OCI-LY7 (cell line): ENCODE results near the gene SKOR2. TPM values are rescaled to one million over a fixed set of nuclear protein-coding genes. Genes with fewer than 3 reads are reported as not detected.
"Not testable (repeated sequence)": the region's sequence is repeated elsewhere in the genome, so short reads cannot be mapped to it uniquely, and the experiment has no call there.

Experiments used
- BruUV-seq: library from RNA; stranded (reverse); fragments of 400-500 nt; replicated peaks from 2 replicates; lab custom pipeline; 2021; lab: Mats Ljungman, UMichigan
- CTCF ChIA-PET: fragments of 300-600 bp; sonication (Branson Sonifier 250); formaldehyde crosslinking; loops from one replicate; lab custom pipeline; 2022; ENCODE audit warnings: antibody characterized with exemption; ENCODE audit not compliant: unreplicated experiment; lab: Charles Lee
- POLR2A ChIA-PET: fragments of 300-600 bp; sonication (Branson Sonifier 250); formaldehyde crosslinking; loops from one replicate; lab custom pipeline; 2022; ENCODE audit warnings: antibody characterized with exemption; lab: Charles Lee
- DNase-seq: peaks from one replicate; pipeline ENCODE4 v3.0.0-alpha.2; 2015; ENCODE audit warnings: low spot score
- H2AFZ ChIP-seq: fragments of 200-600 bp; sonication (generic), shearing (Covaris generic); 2 replicates; pipeline ENCODE4 v1.6.1; 2014; ENCODE audit warnings: mild to moderate bottlenecking, antibody characterized with exemption, low read length, moderate library complexity
- H3K27ac ChIP-seq: fragments of 200-600 bp; sonication (generic); 2 replicates; pipeline ENCODE4 v1.5.1; 2014; ENCODE audit warnings: mixed run types, low read depth, mild to moderate bottlenecking, moderate library complexity, low read length, inconsistent platforms; ENCODE audit not compliant: poor library complexity, severe bottlenecking
- H3K36me3 ChIP-seq: fragments of 200-600 bp; sonication (generic); 2 replicates; pipeline ENCODE4 v1.6.1; 2014; ENCODE audit warnings: mild to moderate bottlenecking, antibody characterized with exemption, low read length, moderate library complexity, mixed read lengths; ENCODE audit not compliant: insufficient read depth
- H3K4me1 ChIP-seq: fragments of 200-600 bp; sonication (generic); 2 replicates; pipeline ENCODE4 v1.5.1; 2014; ENCODE audit warnings: mild to moderate bottlenecking, low read length; ENCODE audit not compliant: insufficient read depth, poor library complexity, severe bottlenecking
- H3K4me2 ChIP-seq: fragments of 200-600 bp; sonication (generic); 2 replicates; pipeline ENCODE4 v1.6.1; 2014; ENCODE audit warnings: mild to moderate bottlenecking, low read length
- H3K4me3 ChIP-seq: fragments of 200-600 bp; sonication (generic); 2 replicates; pipeline ENCODE4 v1.5.1; 2014; ENCODE audit warnings: mild to moderate bottlenecking, low read depth, low read length; ENCODE audit not compliant: poor library complexity, severe bottlenecking
- H3K79me2 ChIP-seq: fragments of 200-600 bp; sonication (generic); 2 replicates; pipeline ENCODE4 v1.6.1; 2016; ENCODE audit warnings: low read depth, mild to moderate bottlenecking, low read length, moderate library complexity, mixed read lengths; ENCODE audit not compliant: insufficient read depth
- H3K9me2 ChIP-seq: fragments of 200-600 bp; sonication (generic); 2 replicates; pipeline ENCODE4 v1.6.1; 2016; ENCODE audit warnings: mild to moderate bottlenecking, low read length, mixed read lengths; ENCODE audit not compliant: insufficient read depth
- H3K9me3 ChIP-seq: fragments of 200-600 bp; sonication (generic); 2 replicates; pipeline ENCODE4 v1.6.1; 2014; ENCODE audit warnings: mild to moderate bottlenecking, mixed run types, low read length, mixed read lengths
- H4K20me1 ChIP-seq: fragments of 200-600 bp; sonication (generic); 2 replicates; pipeline ENCODE4 v1.6.1; 2014; ENCODE audit warnings: mild to moderate bottlenecking, antibody characterized with exemption, low read length, moderate library complexity, mixed read lengths; ENCODE audit not compliant: insufficient read depth
- EZH2phosphoT487 ChIP-seq: fragments of 200-600 bp; sonication (generic); IDR thresholded peaks from 2 replicates; pipeline ENCODE4 v1.6.1; 2018; ENCODE audit warnings: low read depth, borderline replicate concordance, mild to moderate bottlenecking, mixed run types, antibody characterized with exemption, low read length, moderate library complexity, mixed read lengths
- intact Hi-C: fragments of 100-400 bp; cut with micrococcal nuclease; formaldehyde crosslinking; loops from one replicate; pipeline ENCODE4 v1.10.0; 2022; ENCODE audit not compliant: unreplicated experiment
- total RNA-seq, 2 experiments: library from RNA; depleted of rRNA in 1 of 2; stranded (reverse); fragments of >200 nt in 1 of 2; shearing (Covaris generic) in 1 of 2; gene quantifications; 2 replicates each; pipeline ENCODE4 v1.2.3, GENCODE V29; 2014 to 2022
- TF ChIP-seq, protein P1 (sequence below): fragments of 200-600 bp; sonication (generic); conservative IDR thresholded peaks from 2 replicates; pipeline ENCODE4 v1.5.1; 2014; ENCODE audit warnings: mild to moderate bottlenecking, antibody characterized with exemption, low read length, moderate library complexity, mixed read lengths

The SKOR2 gene
- total RNA-seq, 2 experiments from 2014 or later, result not detected

DNA sequence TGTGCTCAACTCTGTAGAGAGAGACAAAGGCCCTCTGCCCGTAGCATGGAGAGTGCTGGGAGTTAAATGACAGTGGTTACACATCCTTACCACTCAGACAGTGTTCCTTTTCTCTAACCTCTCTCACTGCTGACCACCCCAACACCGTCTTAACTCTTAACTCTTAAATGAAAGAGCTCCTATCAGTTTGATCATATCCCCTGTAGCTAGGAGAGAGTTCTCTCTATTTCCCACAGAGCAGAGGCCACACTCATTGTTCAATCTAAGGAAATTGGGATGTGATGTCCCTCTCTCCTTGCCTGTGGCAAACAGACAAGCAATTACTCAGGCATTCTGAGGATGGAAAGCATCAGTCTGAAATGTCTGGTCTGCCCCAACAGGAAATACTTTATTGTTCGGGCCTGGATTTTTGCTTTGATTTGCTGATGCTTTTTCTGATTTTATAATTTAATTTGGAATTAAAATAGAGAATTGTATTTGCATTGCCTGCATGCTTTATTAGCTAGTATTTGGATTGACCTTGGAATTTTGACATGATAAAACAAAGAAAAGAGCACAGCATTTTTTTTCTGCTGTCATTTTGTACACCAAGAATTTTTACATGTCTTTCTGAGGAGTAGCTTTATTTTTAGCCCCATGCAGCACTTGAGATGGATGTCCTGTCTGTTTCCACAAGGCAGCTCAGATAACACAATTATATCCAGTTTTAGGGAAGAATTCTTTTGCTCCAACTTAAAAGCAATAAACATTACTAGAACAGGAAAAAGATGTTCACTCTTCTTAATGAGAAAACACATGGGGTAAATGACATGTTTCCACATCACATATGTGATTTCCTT lies 47.6 kb downstream of the SKOR2 start:
- H2AFZ ChIP-seq, result no peak overlapping the region
- H3K9me3 ChIP-seq, result no peaks in the 10 kb centered on the region
- ChIA-PET POLR2A (no interaction called here), CTCF (no interaction called here)
- intact Hi-C loops, result no loop called here
- H3K4me3 ChIP-seq, result no peak overlapping the region
- H3K79me2 ChIP-seq, result no peaks in the 10 kb centered on the region
- H3K4me2 ChIP-seq, result no peak overlapping the region
- TF ChIP-seq, protein P1, sequence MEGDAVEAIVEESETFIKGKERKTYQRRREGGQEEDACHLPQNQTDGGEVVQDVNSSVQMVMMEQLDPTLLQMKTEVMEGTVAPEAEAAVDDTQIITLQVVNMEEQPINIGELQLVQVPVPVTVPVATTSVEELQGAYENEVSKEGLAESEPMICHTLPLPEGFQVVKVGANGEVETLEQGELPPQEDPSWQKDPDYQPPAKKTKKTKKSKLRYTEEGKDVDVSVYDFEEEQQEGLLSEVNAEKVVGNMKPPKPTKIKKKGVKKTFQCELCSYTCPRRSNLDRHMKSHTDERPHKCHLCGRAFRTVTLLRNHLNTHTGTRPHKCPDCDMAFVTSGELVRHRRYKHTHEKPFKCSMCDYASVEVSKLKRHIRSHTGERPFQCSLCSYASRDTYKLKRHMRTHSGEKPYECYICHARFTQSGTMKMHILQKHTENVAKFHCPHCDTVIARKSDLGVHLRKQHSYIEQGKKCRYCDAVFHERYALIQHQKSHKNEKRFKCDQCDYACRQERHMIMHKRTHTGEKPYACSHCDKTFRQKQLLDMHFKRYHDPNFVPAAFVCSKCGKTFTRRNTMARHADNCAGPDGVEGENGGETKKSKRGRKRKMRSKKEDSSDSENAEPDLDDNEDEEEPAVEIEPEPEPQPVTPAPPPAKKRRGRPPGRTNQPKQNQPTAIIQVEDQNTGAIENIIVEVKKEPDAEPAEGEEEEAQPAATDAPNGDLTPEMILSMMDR, result no peak
- no peak for TF ChIP-seq EZH2phosphoT487
- no peaks in the 10 kb centered on the region for H4K20me1 ChIP-seq
- no peaks in the 10 kb centered on the region for H3K9me2 ChIP-seq
- no peak for DNase-seq
- no peaks in the 10 kb centered on the region for H3K4me1 ChIP-seq
- H3K36me3 ChIP-seq, result no peaks in the 10 kb centered on the region
- BruUV-seq, result no TSS peak
- no peak overlapping the region for H3K27ac ChIP-seq

DNA sequence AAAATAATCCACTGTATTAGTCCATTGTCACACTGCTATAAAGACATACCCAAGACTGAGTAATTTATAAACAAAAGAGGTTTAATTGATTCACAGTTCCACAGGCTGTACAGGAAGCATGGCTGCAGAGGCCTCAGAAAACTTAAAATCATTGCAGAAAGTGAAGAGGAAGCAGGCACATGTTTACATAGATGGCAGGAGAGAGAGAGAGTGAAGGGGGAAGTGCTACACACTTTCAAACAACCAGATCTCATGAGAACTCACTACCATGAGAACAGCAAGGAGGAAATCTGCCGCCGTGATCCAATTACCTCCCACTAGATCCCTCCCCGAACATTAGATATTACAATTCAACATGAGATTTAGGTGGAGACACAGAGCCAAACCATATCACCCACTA lies 55.5 kb downstream of the SKOR2 start:
- BruUV-seq, H2AFZ ChIP-seq, intact Hi-C loops, H3K4me1 ChIP-seq, H3K9me2 ChIP-seq, DNase-seq, CTCF ChIA-PET, H3K4me2 ChIP-seq, H3K36me3 ChIP-seq, H3K27ac ChIP-seq, POLR2A ChIA-PET, H3K4me3 ChIP-seq, H4K20me1 ChIP-seq, H3K9me3 ChIP-seq, H3K79me2 ChIP-seq: not testable (repeated sequence)

DNA sequence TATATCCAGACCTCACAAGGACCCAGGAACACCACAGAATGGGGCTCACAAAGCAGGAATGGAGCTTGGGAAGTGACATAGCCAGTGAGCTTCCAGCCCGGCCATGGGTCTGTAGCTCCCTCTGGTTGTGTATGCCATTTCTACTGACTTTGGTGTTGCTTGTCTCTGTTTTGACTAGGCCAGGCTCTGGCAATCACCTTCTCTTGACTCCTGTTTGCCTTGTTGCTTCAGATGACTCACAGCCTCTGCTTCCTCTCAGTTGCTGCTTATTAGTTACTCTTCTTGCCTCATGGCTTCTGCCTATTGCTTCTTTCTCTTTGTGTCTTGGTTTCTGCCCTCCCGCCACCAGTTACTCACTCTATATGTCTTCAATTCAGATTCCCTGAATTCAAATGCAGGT lies 59.5 kb downstream of the SKOR2 start:
- H3K79me2 ChIP-seq, result no peaks in the 10 kb centered on the region
- no peaks in the 10 kb centered on the region for H3K9me2 ChIP-seq
- no peaks in the 10 kb centered on the region for H3K4me1 ChIP-seq
- no peak overlapping the region for H3K27ac ChIP-seq
- H4K20me1 ChIP-seq, result no peaks in the 10 kb centered on the region
- BruUV-seq, result no TSS peak
- H3K4me2 ChIP-seq, result no peak overlapping the region
- POLR2A ChIA-PET, result no interaction called here
- CTCF ChIA-PET, result no interaction called here
- TF ChIP-seq EZH2phosphoT487, result no peak
- TF ChIP-seq, protein P1, result no peak
- H3K36me3 ChIP-seq, result no peaks in the 10 kb centered on the region
- no peaks in the 10 kb centered on the region for H3K9me3 ChIP-seq
- DNase-seq, result no peak
- intact Hi-C loops, result no loop called here
- no peak overlapping the region for H2AFZ ChIP-seq
- no peak overlapping the region for H3K4me3 ChIP-seq
